Stimulated activated CD8-positive, alpha-beta memory T cell treated with anti-CD3 and anti-CD28 coated beads, Interleukin-2, amount 100 ng/mL, for 1 hour (primary cell): ENCODE measurements around the gene ATE1.

Experiments
- DNase-seq, 2 donors: peaks; one replicate each; pipeline ENCODE4 v3.0.0-alpha.2; 2020; ENCODE audit warnings: low read depth in 2 of 2

ATE1 gene

GRCh38 chr10:121695731-121696464 is 231.9 kb downstream of the ATE1 start:
- DNase-seq: no peak

GRCh38 chr10:121694966-121695643 is 232.7 kb downstream of the ATE1 start:
- DNase-seq: no peak

DNA sequence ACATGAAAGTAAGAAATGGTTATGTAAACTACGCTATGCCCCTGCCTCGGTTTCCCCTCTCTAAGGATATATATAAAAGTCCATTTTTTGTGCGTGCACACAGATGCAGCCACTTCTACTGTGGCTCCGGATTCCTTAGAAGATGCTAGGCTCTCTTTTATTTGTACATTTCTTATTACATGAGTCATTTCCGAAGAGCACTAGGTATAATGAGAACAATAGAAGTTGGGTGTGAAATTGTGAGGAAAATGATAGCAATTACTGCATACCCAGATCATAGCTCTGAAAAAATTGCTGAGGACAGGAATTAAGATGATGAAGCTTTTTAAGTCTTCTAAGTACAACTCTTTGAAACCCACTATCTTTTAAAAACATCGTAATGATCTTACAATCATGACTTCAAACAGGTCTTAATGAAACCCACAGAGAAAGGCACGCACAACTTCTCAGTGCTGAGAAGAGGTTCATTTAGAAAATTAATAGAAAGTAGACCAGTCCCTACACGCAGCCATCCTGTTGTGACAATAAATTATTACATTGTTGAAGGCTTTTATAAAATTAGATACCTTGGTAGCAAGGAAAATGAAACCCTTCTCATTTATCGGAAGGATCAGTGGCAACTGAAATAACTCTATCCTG is 233.4 kb downstream of the ATE1 start:
- no peak for DNase-seq

DNA sequence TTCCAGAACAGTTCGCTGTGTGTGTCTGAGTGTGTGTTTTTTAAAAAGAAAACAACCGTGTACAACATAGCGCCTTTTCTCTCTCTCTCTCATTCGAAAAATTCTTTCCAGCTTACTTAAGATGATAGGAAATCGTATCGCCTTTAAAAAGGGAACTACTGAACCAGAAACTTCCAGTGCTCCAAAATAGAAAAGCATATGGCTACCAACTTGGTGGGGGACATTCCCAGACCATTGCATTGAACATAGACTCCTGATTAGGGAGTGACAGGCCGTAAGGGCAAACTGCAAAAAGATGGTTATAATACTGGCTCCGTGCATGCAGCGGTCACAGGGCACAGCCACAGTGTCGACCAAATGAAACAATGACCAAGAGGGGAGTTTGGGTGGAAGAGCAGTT is 235.2 kb downstream of the ATE1 start:
- DNase-seq: no peak

GRCh38 chr10:121690970-121691369 is 236.9 kb downstream of the ATE1 start:
- DNase-seq: no peak
